LNCaP clone FGC (cell line): Measurements from ENCODE around the gene ZNRD2.

Experiments
- DNase-seq: peaks from one replicate; pipeline ENCODE4 v3.0.0-alpha.2; 2011; ENCODE audit warnings: low read depth
- H3K4me3 ChIP-seq: 2 replicates; pipeline ENCODE4 v1.5.1; 2011; ENCODE audit warnings: mild to moderate bottlenecking, low read depth, low read length, control low read depth
- TF ChIP-seq, protein P1 (sequence below): IDR thresholded peaks from 2 replicates; pipeline ENCODE4 v1.5.1; 2012; ENCODE audit warnings: mild to moderate bottlenecking; ENCODE audit not compliant: control insufficient read depth, insufficient read depth; ENCODE audit errors: extremely low read depth

Gene ZNRD2

DNA sequence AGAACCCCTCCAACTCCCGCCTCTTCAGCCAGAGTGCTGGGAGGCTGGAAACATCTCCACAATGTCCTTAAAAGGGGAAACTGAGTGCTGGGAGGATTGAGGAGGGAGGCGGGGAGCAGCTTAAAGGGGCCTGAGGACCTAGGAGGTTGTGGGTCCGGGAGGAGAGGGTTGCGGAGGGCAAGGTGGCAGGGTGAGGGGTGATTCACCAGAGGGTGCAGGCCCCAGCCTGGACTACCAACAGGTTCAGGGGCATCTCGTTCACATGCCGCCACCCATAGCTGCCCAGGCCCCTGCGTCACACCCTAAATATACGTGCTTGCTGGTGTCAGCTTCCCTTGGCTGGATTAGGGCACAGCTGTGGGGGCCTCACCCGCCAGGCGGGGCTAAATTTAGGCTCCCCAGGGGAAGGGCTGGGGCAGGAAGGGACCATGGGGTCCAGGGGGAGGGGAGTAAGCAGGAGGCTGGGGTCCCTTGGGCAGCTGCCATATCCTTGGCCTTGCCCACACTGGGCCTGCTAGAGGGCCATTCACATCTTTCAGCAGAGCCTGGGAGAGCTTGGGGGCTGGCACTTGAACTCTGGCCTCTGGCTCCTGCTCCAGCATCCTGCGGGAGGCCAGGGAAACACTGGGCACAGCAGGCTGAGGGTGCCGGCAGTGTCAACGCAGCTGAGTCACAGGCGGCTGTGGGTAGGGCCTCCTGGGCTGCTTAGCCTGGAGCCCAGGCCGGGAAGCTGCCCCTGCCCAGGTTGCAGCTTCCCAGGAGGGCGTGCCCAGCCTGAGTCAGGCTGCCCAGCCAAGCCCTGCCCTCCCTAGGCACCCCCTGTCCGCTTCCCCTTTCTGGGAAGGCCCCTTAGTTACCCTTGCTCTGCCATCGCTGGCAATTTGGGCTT, 6.8 kb downstream of the ZNRD2 start:
- DNase-seq: no peak
- no peak overlapping the region for H3K4me3 ChIP-seq
- TF ChIP-seq, protein P1, sequence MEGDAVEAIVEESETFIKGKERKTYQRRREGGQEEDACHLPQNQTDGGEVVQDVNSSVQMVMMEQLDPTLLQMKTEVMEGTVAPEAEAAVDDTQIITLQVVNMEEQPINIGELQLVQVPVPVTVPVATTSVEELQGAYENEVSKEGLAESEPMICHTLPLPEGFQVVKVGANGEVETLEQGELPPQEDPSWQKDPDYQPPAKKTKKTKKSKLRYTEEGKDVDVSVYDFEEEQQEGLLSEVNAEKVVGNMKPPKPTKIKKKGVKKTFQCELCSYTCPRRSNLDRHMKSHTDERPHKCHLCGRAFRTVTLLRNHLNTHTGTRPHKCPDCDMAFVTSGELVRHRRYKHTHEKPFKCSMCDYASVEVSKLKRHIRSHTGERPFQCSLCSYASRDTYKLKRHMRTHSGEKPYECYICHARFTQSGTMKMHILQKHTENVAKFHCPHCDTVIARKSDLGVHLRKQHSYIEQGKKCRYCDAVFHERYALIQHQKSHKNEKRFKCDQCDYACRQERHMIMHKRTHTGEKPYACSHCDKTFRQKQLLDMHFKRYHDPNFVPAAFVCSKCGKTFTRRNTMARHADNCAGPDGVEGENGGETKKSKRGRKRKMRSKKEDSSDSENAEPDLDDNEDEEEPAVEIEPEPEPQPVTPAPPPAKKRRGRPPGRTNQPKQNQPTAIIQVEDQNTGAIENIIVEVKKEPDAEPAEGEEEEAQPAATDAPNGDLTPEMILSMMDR: no peak

DNA sequence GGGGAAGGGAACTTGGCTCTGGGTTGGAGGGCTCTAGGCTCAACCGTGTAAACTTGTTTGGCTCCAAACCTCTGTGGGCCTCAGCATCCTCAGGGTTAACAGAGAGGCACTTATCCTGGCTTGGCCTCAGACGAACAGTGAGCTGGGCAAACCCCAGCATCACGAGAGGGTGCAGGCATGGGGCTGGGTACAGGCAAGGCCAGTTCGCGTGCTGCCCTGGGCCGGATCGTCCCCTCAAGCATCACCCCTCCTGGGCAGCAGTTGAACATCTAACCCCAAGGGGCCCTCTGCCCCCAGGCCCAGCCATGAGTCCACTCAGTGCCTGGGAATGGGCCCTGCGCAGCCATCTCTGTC, 7.5 kb downstream of the ZNRD2 start:
- DNase-seq: no peak
- no peak overlapping the region for H3K4me3 ChIP-seq
- TF ChIP-seq, protein P1: no peak

DNA sequence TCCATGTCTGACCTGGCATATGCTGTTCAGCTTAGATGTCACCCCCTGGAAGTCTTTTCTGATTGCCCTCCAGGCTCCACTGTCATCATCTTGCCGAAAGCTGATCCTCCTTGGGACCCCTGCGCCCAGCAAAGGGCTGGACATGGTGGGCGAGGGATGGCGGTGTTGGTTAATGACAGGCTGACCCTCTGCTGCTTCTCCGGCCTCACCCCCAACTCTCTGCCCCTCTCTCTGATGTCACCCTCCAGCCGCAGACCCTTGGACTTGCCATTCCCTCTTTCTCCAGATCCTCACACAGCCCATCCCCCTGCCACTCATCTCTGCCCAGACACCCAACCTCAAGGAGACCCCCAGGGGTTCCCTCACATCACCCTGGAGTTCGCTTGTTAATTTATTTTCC, 7.9 kb downstream of the ZNRD2 start:
- TF ChIP-seq, protein P1: no peak
- no peak for DNase-seq
- no peak overlapping the region for H3K4me3 ChIP-seq

DNA sequence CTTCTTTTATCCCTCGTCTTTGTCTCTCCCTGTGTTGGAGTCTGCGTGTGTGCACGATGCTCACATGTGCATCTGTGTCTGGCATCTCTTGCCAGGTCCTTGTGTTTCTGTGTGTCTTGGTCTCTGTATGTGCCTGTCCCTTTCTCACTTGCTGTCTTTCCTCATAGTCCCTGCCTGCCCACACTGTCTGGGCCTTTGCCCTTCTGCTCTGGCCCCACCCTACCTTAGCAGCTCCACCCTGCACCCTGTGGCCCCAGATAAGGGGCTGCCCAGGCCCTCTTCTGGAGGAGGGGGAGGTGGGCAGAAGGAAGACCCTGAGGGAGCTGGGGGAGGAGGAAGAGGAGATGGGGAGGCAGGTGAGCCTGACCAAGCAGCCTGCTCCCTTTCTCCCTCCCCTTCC, 8.4 kb downstream of the ZNRD2 start:
- TF ChIP-seq, protein P1: no peak
- no peak for DNase-seq

DNA sequence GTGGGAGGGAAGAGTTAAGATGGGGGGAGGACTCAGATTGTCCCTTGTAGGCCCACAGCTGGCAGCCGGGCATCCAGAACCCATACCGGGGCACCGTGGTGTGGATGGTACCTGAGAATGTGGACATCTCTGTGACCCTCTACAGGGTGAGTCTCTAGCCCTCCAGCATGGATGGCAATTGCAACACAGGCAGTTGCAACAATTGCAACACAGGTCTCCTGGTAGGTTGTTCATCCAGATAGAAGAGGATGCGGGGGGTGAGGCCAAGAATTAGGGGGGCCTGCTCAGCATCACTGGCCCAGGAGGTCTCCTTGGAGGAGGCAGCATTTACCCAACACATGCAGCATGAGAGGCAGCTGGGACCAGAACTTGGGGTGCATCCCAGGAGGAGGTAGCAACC, 9.0 kb downstream of the ZNRD2 start:
- TF ChIP-seq, protein P1: no peak

More for the DNA sequence above, 8.4 kb downstream of the ZNRD2 start:
- no peak overlapping the region for H3K4me3 ChIP-seq

DNA sequence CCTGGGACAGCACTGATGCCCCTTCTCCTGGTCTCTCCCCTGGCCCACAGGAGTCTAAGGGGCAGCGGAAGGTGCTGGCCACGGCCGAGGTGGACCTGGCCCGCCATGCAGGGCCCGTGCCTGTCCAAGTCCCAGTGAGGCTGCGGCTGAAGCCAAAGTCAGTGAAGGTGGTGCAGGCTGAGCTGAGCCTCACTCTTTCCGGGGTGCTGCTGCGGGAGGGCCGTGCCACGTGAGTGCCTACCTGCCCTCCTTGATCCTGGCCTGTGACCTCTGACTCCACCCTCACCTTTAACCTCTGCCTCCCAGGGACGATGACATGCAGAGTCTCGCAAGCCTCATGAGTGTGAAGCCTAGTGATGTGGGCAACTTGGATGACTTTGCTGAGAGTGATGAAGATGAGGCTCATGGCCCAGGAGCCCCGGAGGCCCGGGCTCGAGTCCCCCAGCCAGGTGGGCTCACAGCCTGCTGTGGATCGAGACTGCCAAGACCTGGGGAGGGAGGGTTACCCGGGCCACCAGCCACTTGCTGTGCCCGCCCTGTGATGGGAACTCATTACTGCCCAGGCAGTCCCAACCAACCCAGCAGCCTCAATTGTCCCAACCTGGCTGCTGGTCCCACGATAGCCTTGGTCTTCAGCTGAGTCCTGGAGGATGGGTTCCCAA, 9.9 kb downstream of the ZNRD2 start:
- no peak for DNase-seq
- TF ChIP-seq, protein P1: no peak
- H3K4me3 ChIP-seq: no peak overlapping the region

More for the DNA sequence above, 9.0 kb downstream of the ZNRD2 start:
- DNase-seq: no peak
- H3K4me3 ChIP-seq: no peak overlapping the region
